Osteocyte (in vitro differentiated cells): ENCODE data around the gene PHACTR2. TPM values are rescaled to one million over a fixed set of nuclear protein-coding genes. Genes with fewer than 3 reads are reported as not detected.
A peak's percentile ranks its signal among the peaks of the same experiment; 100 is the strongest.

Experiments
- DNase-seq: peaks from one replicate; pipeline ENCODE4 v3.0.0; 2021; ENCODE audit warnings: mixed read lengths; ENCODE audit not compliant: unreplicated experiment; ENCODE audit errors: extremely low spot score
- H3K27ac Mint-ChIP-seq: one replicate; pipeline ENCODE4 v1.8.0; 2021; ENCODE audit warnings: mild to moderate bottlenecking, mixed read lengths; ENCODE audit not compliant: unreplicated experiment
- H3K27me3 Mint-ChIP-seq: one replicate; pipeline ENCODE4 v1.8.0; 2021; ENCODE audit warnings: mixed read lengths; ENCODE audit not compliant: unreplicated experiment
- H3K36me3 Mint-ChIP-seq: one replicate; pipeline ENCODE4 v1.8.0; 2021; ENCODE audit warnings: mixed read lengths; ENCODE audit not compliant: unreplicated experiment
- H3K4me1 Mint-ChIP-seq: one replicate; pipeline ENCODE4 v1.8.0; 2021; ENCODE audit warnings: mixed read lengths; ENCODE audit not compliant: unreplicated experiment
- H3K4me3 Mint-ChIP-seq: one replicate; pipeline ENCODE4 v1.8.0; 2021; ENCODE audit warnings: mild to moderate bottlenecking, moderate library complexity, mixed read lengths; ENCODE audit not compliant: unreplicated experiment
- H3K9me3 Mint-ChIP-seq: one replicate; pipeline ENCODE4 v1.8.0; 2021; ENCODE audit warnings: mixed read lengths; ENCODE audit not compliant: unreplicated experiment
- total RNA-seq: library from RNA; stranded (reverse); gene quantifications from 2 replicates; pipeline ENCODE4 v1.2.1, GENCODE V29; 2021
- TF ChIP-seq, protein P1 (sequence below): fragments of 200-600 bp; sonication (generic); IDR thresholded peaks from 2 replicates; pipeline ENCODE4 v1.5.0; 2021; ENCODE audit warnings: antibody characterized with exemption, mild to moderate bottlenecking, moderate library complexity

Gene PHACTR2
- total RNA-seq, 1 donor from 2014 or later: 312 TPM

DNA sequence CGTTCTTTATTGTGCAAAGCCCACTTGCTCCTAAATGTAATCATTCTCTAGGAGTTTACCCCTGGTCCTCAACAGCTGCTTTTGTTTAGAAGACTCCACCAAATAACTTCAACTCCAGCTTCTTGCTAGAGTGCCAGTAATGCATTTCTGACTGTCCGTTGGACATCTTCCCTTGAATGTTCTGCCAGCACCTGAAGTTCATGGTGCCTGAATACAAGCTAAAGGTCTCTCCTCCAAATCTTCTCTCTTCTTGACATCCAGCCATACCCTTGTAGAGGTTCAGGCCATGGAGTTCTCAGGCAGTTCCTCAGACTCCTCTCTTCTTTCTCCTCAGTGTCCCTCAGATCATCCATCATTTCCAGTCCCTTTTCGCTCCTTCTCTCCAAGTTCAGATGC, 21.7 kb downstream of the PHACTR2 start:
- peaks cover 22% of the 10 kb centered on the region for H3K36me3 Mint-ChIP-seq
- peaks cover 94% of the 10 kb centered on the region for H3K4me1 Mint-ChIP-seq
- H3K27me3 Mint-ChIP-seq: no peaks in the 10 kb centered on the region
- no peak for DNase-seq
- TF ChIP-seq, protein P1, sequence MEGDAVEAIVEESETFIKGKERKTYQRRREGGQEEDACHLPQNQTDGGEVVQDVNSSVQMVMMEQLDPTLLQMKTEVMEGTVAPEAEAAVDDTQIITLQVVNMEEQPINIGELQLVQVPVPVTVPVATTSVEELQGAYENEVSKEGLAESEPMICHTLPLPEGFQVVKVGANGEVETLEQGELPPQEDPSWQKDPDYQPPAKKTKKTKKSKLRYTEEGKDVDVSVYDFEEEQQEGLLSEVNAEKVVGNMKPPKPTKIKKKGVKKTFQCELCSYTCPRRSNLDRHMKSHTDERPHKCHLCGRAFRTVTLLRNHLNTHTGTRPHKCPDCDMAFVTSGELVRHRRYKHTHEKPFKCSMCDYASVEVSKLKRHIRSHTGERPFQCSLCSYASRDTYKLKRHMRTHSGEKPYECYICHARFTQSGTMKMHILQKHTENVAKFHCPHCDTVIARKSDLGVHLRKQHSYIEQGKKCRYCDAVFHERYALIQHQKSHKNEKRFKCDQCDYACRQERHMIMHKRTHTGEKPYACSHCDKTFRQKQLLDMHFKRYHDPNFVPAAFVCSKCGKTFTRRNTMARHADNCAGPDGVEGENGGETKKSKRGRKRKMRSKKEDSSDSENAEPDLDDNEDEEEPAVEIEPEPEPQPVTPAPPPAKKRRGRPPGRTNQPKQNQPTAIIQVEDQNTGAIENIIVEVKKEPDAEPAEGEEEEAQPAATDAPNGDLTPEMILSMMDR: no peak
- peak overlapping the region; percentile 95 for H3K27ac Mint-ChIP-seq
- H3K9me3 Mint-ChIP-seq: peaks cover 7% of the 10 kb centered on the region
- H3K4me3 Mint-ChIP-seq: peak overlapping the region; percentile 53

DNA sequence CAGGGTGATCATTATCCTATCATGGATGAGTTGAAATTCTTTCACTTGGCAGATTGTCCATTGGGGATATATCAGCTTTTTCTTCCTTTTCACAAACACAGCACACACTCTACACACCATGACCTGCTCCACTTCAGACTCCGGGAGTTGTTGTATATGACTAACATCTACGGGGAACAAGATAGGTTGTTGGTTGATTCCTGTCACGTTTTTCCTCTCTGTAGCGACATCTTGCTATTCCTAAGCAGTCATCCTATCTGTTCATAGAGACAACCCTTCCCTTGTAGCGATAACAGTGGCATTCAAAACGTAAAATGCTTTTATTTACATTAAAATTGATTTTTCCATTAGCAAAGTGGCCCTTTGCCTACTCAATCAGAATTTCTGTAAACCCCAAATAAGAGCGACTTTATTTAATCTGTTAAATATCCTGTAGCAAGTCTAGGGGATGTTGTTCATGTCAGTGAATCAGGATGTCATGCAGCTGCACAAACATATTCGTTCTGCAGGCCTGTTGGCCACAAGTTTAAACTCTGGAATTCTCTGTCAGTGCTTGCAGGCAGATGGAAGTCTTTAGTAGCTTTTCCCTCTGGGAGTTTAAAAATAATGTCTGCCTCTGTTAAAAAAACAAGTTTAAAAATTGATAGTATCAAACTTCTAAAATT, 23.1 kb downstream of the PHACTR2 start:
- Mint-ChIP-seq H3K4me1 (peaks cover 89% of the 10 kb centered on the region), H3K9me3 (peaks cover 7% of the 10 kb centered on the region), H3K4me3 (peak overlapping the region; percentile 56), H3K27ac (peak overlapping the region; percentile 95), H3K36me3 (peaks cover 26% of the 10 kb centered on the region), H3K27me3 (no peaks in the 10 kb centered on the region)
- no peak for DNase-seq
- TF ChIP-seq, protein P1: no peak

DNA sequence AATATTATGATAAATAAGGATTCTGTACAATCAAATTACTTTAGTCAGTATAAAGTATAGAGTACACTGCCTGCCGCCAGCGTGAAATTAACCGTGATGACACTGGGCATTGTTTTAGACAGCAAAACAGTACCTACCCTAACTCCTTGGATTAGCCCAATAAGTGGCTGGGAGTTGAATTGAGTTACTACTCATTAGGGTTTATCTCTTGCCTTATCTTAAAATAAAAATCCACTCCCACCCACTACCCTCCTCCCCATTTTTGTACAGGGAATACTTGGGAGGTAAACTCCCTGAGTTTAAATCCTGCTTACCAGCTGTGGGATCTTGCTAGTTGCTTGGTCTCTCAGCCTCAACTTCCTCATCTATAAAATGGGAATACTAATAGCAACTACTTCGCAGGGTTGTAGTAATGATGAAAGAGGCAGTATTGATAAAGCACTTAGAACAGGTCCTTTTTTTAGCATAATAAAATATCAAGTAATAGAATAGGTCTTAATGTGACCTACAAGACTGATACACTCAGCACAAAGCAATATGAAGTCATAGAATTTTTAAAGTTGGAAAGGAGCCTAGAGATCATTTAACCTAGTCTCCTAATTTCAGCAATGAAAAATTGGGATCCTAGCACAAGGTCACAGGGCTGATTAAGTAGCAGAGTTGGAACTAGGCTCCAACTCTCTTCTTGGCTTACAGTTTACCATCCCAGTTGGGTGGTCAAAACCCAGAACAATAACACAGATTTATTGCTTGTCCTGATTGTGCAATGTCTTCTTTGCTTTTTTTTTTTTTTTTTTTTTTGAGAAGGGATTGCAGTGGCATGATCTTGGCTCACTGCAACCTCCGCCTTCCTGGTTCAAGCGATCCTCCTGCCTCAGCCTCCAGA, 23.8 kb downstream of the PHACTR2 start:
- Mint-ChIP-seq H3K4me3 (no peak overlapping the region), H3K9me3 (peaks cover 11% of the 10 kb centered on the region), H3K27me3 (no peaks in the 10 kb centered on the region), H3K27ac (peak overlapping the region; percentile 95), H3K36me3 (peaks cover 34% of the 10 kb centered on the region), H3K4me1 (peaks cover 84% of the 10 kb centered on the region)
- TF ChIP-seq, protein P1: no peak
- no peak for DNase-seq

DNA sequence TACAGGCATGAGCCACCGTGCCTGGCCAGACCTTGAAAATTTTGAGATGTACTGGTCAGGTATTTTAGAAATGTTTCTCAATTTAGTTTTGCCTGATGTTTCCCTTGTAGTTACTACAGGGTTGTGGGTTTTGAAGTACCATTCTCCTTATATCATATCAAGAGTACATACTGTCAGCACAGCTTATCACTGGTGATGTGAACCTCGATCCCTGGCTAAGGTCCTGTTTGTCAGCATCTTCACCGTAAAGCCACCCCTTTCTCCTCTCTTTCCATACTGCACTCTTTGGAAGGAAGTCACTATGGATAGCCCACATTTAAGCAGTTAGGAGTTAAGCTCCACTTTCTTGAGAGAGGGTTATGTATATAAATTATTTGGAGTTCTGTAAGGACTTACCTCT, 27.8 kb downstream of the PHACTR2 start:
- Mint-ChIP-seq H3K27ac (no peak overlapping the region), H3K4me1 (peaks cover 63% of the 10 kb centered on the region), H3K36me3 (peaks cover 42% of the 10 kb centered on the region), H3K9me3 (peaks cover 12% of the 10 kb centered on the region), H3K27me3 (no peaks in the 10 kb centered on the region), H3K4me3 (no peak overlapping the region)
- TF ChIP-seq, protein P1: no peak
- no peak for DNase-seq

DNA sequence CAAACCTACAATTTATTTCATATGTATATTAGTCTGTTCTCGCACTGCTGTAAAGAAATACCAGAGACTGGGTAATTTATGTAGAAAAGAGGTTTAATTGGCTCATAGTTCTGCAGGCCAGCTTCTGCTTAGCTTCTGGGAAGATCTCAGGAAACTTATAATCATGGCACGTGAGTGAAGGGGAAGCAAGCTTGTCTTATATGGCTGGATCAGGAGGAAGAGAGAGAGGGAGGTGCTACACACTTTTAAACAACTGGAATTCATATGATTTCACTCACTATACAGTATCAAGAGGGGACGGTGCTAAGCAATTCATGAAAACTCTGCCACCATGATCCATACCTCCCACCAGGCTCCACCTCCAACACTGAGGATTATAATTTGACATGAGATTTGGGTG, 29.9 kb downstream of the PHACTR2 start:
- peaks cover 16% of the 10 kb centered on the region for H3K9me3 Mint-ChIP-seq
- no peak overlapping the region for H3K27ac Mint-ChIP-seq
- H3K4me3 Mint-ChIP-seq: no peak overlapping the region
- peaks cover 57% of the 10 kb centered on the region for H3K4me1 Mint-ChIP-seq
- H3K27me3 Mint-ChIP-seq: no peaks in the 10 kb centered on the region
- TF ChIP-seq, protein P1: no peak
- H3K36me3 Mint-ChIP-seq: peaks cover 48% of the 10 kb centered on the region
- DNase-seq: no peak
